Measurements from ENCODE around the gene HOXB5.

HOXB5 gene

GRCh38 chr17:48565022-48565554 is 28.5 kb downstream of the HOXB5 start:
- H3K27ac ChIP-seq, result no peak overlapping the region
- TF ChIP-seq ZFX (IDR thresholded peaks at IDR 0.05; ENCODE audit: borderline replicate concordance) (no peak), CTCF (IDR thresholded peaks at IDR 0.05) (no peak)

GRCh38 chr17:48564188-48565021 is 29.2 kb downstream of the HOXB5 start:
- no peak overlapping the region for H3K27ac ChIP-seq
- no peak for TF ChIP-seq ZFX (IDR thresholded peaks at IDR 0.05; ENCODE audit: borderline replicate concordance)
- TF ChIP-seq CTCF (IDR thresholded peaks at IDR 0.05), result no peak

- no peak overlapping the region for H3K27ac ChIP-seq
- TF ChIP-seq ZFX (IDR thresholded peaks at IDR 0.05; ENCODE audit: borderline replicate concordance) (no peak), CTCF (IDR thresholded peaks at IDR 0.05) (no peak)
Observed at GRCh38 chr17:48563867-48564187, 29.8 kb downstream of the HOXB5 start.

- TF ChIP-seq ZFX (IDR thresholded peaks at IDR 0.05; ENCODE audit: borderline replicate concordance) (no peak), CTCF (IDR thresholded peaks at IDR 0.05) (no peak)
- H3K27ac ChIP-seq, result no peak overlapping the region
Observed at GRCh38 chr17:48563385-48563838, 30.2 kb downstream of the HOXB5 start.

GRCh38 chr17:48562934-48563333 is 30.6 kb downstream of the HOXB5 start:
- H3K27ac ChIP-seq, result no peak overlapping the region
- TF ChIP-seq CTCF (IDR thresholded peaks at IDR 0.05), result no peak
- no peak for TF ChIP-seq ZFX (IDR thresholded peaks at IDR 0.05; ENCODE audit: borderline replicate concordance)

- H3K27ac ChIP-seq, result peak overlapping the region; percentile 52
Observed at GRCh38 chr17:48561884-48562810, 31.4 kb downstream of the HOXB5 start.

More at GRCh38 chr17:48561884-48562810, 31.4 kb downstream of the HOXB5 start:
- TF ChIP-seq CTCF (IDR thresholded peaks at IDR 0.05) (peak; percentile 21; the same call in 1 of the 2 replicates), ZFX (IDR thresholded peaks at IDR 0.05; ENCODE audit: borderline replicate concordance) (no peak)
